HCT116 (cell line): ENCODE data around the gene KLHL25. TPM values are rescaled to one million over a fixed set of nuclear protein-coding genes. Genes with fewer than 3 reads are reported as not detected.

ENCODE experiments used
- ATAC-seq: fragments of 200-7000 bp; cut with Tn5 transposase; 2 replicates; pipeline ENCODE4 v1.9.1; 2020; ENCODE audit warnings: mild to moderate bottlenecking, moderate library complexity
- BruUV-seq: library from RNA; stranded (reverse); fragments of 400-500 nt; replicated peaks from 2 replicates; lab custom pipeline; 2021; lab: Mats Ljungman, UMichigan
- CTCF ChIA-PET: fragments of 300-600 bp; sonication (Branson Sonifier 250); formaldehyde crosslinking; loops from one replicate; lab custom pipeline; 2021; ENCODE audit warnings: antibody characterized with exemption; lab: Charles Lee
- POLR2A ChIA-PET: fragments of 300-600, 350-600 bp; sonication (Branson Sonifier 250); formaldehyde crosslinking; loops from one replicate; lab custom pipeline; 2021; ENCODE audit warnings: antibody characterized with exemption; lab: Charles Lee
- RAD21 ChIA-PET, 2 experiments: fragments of 300-600 bp; sonication (Branson Sonifier 250); formaldehyde crosslinking; loops; one replicate each; lab custom pipeline; 2023; ENCODE audit warnings: low total read pairs in 2 of 2; ENCODE audit not compliant: uncharacterized antibody in 2 of 2, unreplicated experiment in 2 of 2, low non-redundant PET in 1 of 2; lab: Charles Lee
- DNase-seq: peaks from one replicate; pipeline ENCODE4 v3.0.0-alpha.2; 2010; ENCODE audit warnings: low read depth, low spot score
- H2AFZ ChIP-seq: fragments of 200-600 bp; shearing (Covaris generic), sonication (generic); 2 replicates; pipeline ENCODE4 v1.6.1; 2017; ENCODE audit warnings: low read depth, mixed run types, mixed read lengths, antibody characterized with exemption, low read length; ENCODE audit not compliant: poor library complexity, severe bottlenecking
- H3K27ac ChIP-seq: 2 replicates; pipeline ENCODE4 v1.5.1; 2012; ENCODE audit warnings: low read depth, low read length
- H3K27me3 ChIP-seq: fragments of 200-600 bp; sonication (generic); 2 replicates; pipeline ENCODE4 v1.6.1; 2016; ENCODE audit warnings: mixed run types, low read length, mixed read lengths; ENCODE audit not compliant: insufficient read depth
- H3K36me3 ChIP-seq, 2 experiments: fragments of 200-500 bp in 1 of 2; fragments of 200-600 bp in 1 of 2; sonication (Bioruptor generic) in 1 of 2; sonication (generic) in 1 of 2; 2 replicates each; pipeline versions ENCODE4 v1.5.1 to v1.6.1; 2014 to 2016; ENCODE audit warnings: low read length in 2 of 2, inconsistent platforms in 1 of 2, mixed read lengths in 1 of 2, mixed run types in 1 of 2; ENCODE audit not compliant: insufficient read depth in 2 of 2, control insufficient read depth in 1 of 2
- H3K4me1 ChIP-seq, 2 experiments: fragments of 200-600 bp in 1 of 2; sonication (generic) in 1 of 2; 2 replicates each; pipeline versions ENCODE4 v1.5.1 to v1.6.1; 2012 to 2017; ENCODE audit warnings: low read length in 2 of 2, inconsistent platforms in 1 of 2, mild to moderate bottlenecking in 1 of 2, mixed read lengths in 1 of 2, mixed run types in 1 of 2, moderate library complexity in 1 of 2; ENCODE audit not compliant: insufficient read depth in 2 of 2, control insufficient read depth in 1 of 2
- H3K4me2 ChIP-seq: fragments of 200-600 bp; sonication (generic); 2 replicates; pipeline ENCODE4 v1.6.1; 2017; ENCODE audit warnings: mixed run types, low read length, mixed read lengths
- H3K4me3 ChIP-seq, 2 experiments: fragments of 200-600 bp in 1 of 2; sonication (generic) in 1 of 2; replicated peaks in 1 of 2; 2 replicates each; pipeline ENCODE4 v1.5.1; 2011 to 2016; ENCODE audit warnings: low read length in 2 of 2, control low read depth in 1 of 2, low read depth in 1 of 2, mild to moderate bottlenecking in 1 of 2, mixed read lengths in 1 of 2, mixed run types in 1 of 2
- H3K79me2 ChIP-seq: fragments of 200-600 bp; sonication (generic); 2 replicates; pipeline ENCODE4 v1.6.1; 2017; ENCODE audit warnings: mild to moderate bottlenecking, mixed run types, low read length, moderate library complexity, mixed read lengths; ENCODE audit not compliant: insufficient read depth
- H3K9ac ChIP-seq: fragments of 200-600 bp; sonication (generic); 2 replicates; pipeline ENCODE4 v1.6.1; 2016; ENCODE audit warnings: low read length, mixed read lengths
- H3K9me2 ChIP-seq: fragments of 200-600 bp; sonication (generic), shearing (Covaris generic); 2 replicates; pipeline ENCODE4 v1.6.1; 2017; ENCODE audit warnings: mixed run types, mild to moderate bottlenecking, moderate library complexity; ENCODE audit not compliant: insufficient read depth
- H3K9me3 ChIP-seq, 2 experiments: fragments of 200-500 bp in 1 of 2; fragments of 200-600 bp in 1 of 2; sonication (Bioruptor generic) in 1 of 2; sonication (generic) in 1 of 2; 2 replicates each; pipeline ENCODE4 v1.6.1; 2014 to 2017; ENCODE audit warnings: low read length in 2 of 2, mixed read lengths in 2 of 2, inconsistent platforms in 1 of 2, low read depth in 1 of 2, mild to moderate bottlenecking in 1 of 2, mixed run types in 1 of 2, moderate library complexity in 1 of 2; ENCODE audit not compliant: control insufficient read depth in 1 of 2, insufficient read depth in 1 of 2
- H4K20me1 ChIP-seq: fragments of 200-600 bp; sonication (generic), shearing (Covaris generic); 2 replicates; pipeline ENCODE4 v1.6.1; 2017; ENCODE audit warnings: mixed run types, mild to moderate bottlenecking, moderate library complexity; ENCODE audit not compliant: insufficient read depth
- EZH2phosphoT487 ChIP-seq: fragments of 200-600 bp; IDR thresholded peaks from 2 replicates; pipeline ENCODE4 v1.6.1; 2018; ENCODE audit warnings: antibody characterized with exemption, borderline replicate concordance
- JUND ChIP-seq: IDR thresholded peaks from 2 replicates; pipeline ENCODE4 v1.6.1; 2012
- SP1 ChIP-seq: IDR thresholded peaks from 2 replicates; pipeline ENCODE4 v1.6.1; 2012; ENCODE audit warnings: low read depth
- ZFX ChIP-seq: fragments of 450-650 bp; IDR thresholded peaks from 2 replicates; pipeline ENCODE4 v1.6.1; 2017
- ZNF274 ChIP-seq: fragments of 200-500 bp; sonication (Bioruptor generic); IDR thresholded peaks from 2 replicates; pipeline ENCODE4 v1.6.1; 2014; ENCODE audit warnings: mild to moderate bottlenecking, low read depth, low read length, inconsistent platforms
- intact Hi-C: fragments of 100-400 bp; cut with micrococcal nuclease; formaldehyde crosslinking; loops from 2 replicates; pipeline ENCODE4 v1.10.0; 2022
- total RNA-seq: library from RNA; stranded (reverse); gene quantifications from one replicate; pipeline ENCODE4 v1.2.1, GENCODE V29; 2021; ENCODE audit not compliant: unreplicated experiment
- TF ChIP-seq, protein P1 (sequence below), 3 experiments: fragments of 200-600 bp in 1 of 3; sonication (generic) in 1 of 3; IDR thresholded peaks in 2 of 3; conservative IDR thresholded peaks in 1 of 3; 2 replicates each; pipeline ENCODE4 v1.5.1; 2012 to 2017; ENCODE audit warnings: low read depth in 2 of 3, low read length in 2 of 3, antibody characterized with exemption in 1 of 3, borderline replicate concordance in 1 of 3, control low read depth in 1 of 3, mild to moderate bottlenecking in 1 of 3, mixed read lengths in 1 of 3, mixed run types in 1 of 3, moderate library complexity in 1 of 3; ENCODE audit not compliant: insufficient read depth in 1 of 3
- TF ChIP-seq, protein P2 (sequence below): IDR thresholded peaks from 2 replicates; pipeline ENCODE4 v1.6.1; 2012
- TF ChIP-seq, protein P3 (sequence below): IDR thresholded peaks from 2 replicates; pipeline ENCODE4 v1.6.1; 2011; ENCODE audit warnings: mild to moderate bottlenecking, low read length, moderate library complexity; ENCODE audit not compliant: insufficient replicate concordance; ENCODE audit errors: extremely low read depth

Gene KLHL25
- total RNA-seq, 1 experiment from 2014 or later: 5.3 TPM

DNA sequence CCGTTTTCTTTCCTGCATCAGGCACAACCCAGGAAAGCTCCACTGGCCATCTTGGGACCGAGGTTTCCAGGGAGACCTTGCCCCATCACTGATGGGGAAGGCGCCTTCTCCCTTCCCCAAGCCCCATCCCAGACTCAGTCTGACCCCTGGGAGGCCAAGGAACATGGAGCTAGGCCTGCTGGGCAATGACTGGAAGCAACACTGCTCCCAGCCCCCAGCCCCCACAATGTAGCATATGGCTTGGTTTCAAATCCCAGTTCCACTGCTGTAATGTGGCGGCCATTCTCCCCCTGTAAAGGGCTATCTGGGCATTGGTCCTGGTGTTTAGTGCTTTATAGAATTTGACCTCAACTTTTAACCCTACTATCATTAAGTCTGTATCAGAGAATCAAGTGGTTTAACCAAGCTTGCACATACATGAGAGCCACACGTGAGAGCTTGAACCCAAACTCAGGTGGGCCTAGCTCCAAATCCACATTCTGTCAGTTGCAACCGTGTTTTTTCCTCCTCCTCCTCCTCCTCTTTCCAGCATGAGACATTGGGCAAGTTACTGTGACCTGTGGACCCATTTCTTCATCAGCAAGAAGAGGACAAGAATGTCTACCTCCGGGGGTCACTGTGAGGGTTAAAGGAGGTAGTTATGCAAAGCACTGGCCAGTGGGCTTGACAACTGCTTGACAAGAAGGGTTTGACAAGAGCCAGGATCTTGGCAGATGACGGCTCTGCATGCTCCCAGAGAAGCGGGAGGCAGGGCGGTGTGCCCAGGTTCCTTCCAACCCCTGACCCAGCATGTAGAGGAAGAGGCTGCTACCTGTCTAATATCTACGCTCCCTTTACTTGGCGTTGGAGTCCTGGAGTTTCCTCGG is 37.4 kb downstream of the KLHL25 start:
- TF ChIP-seq, protein P1, sequence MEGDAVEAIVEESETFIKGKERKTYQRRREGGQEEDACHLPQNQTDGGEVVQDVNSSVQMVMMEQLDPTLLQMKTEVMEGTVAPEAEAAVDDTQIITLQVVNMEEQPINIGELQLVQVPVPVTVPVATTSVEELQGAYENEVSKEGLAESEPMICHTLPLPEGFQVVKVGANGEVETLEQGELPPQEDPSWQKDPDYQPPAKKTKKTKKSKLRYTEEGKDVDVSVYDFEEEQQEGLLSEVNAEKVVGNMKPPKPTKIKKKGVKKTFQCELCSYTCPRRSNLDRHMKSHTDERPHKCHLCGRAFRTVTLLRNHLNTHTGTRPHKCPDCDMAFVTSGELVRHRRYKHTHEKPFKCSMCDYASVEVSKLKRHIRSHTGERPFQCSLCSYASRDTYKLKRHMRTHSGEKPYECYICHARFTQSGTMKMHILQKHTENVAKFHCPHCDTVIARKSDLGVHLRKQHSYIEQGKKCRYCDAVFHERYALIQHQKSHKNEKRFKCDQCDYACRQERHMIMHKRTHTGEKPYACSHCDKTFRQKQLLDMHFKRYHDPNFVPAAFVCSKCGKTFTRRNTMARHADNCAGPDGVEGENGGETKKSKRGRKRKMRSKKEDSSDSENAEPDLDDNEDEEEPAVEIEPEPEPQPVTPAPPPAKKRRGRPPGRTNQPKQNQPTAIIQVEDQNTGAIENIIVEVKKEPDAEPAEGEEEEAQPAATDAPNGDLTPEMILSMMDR (IDR thresholded peaks at IDR 0.05 in 2 of 3, conservative IDR thresholded peaks at IDR 0.05 in 1 of 3; ENCODE audit: borderline replicate concordance in 1 of 3, insufficient read depth in 1 of 3, low read depth in 2 of 3, low read length in 2 of 3): no peak
- TF ChIP-seq, protein P2, sequence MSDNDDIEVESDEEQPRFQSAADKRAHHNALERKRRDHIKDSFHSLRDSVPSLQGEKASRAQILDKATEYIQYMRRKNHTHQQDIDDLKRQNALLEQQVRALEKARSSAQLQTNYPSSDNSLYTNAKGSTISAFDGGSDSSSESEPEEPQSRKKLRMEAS: no peak
- TF ChIP-seq, protein P3, sequence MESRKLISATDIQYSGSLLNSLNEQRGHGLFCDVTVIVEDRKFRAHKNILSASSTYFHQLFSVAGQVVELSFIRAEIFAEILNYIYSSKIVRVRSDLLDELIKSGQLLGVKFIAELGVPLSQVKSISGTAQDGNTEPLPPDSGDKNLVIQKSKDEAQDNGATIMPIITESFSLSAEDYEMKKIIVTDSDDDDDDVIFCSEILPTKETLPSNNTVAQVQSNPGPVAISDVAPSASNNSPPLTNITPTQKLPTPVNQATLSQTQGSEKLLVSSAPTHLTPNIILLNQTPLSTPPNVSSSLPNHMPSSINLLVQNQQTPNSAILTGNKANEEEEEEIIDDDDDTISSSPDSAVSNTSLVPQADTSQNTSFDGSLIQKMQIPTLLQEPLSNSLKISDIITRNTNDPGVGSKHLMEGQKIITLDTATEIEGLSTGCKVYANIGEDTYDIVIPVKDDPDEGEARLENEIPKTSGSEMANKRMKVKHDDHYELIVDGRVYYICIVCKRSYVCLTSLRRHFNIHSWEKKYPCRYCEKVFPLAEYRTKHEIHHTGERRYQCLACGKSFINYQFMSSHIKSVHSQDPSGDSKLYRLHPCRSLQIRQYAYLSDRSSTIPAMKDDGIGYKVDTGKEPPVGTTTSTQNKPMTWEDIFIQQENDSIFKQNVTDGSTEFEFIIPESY: no peak
- TF ChIP-seq SP1: no peak
- no peak for TF ChIP-seq ZFX
- no peak for TF ChIP-seq JUND
- no peak for TF ChIP-seq ZNF274
- TF ChIP-seq EZH2phosphoT487: no peak
- DNase-seq: no peak
- H3K79me2 ChIP-seq: no peaks in the 10 kb centered on the region
- H2AFZ ChIP-seq: no peak overlapping the region
- ChIA-PET POLR2A (no interaction called here), RAD21 (no interaction called here), CTCF (no interaction called here)
- H3K9me2 ChIP-seq: no peaks in the 10 kb centered on the region
- no TSS peak for BruUV-seq
- no peaks in the 10 kb centered on the region for H3K27me3 ChIP-seq
- no peak for ATAC-seq
- no peak overlapping the region for H3K27ac ChIP-seq
- H3K9ac ChIP-seq: no peak overlapping the region
- H3K4me3 ChIP-seq: no peak overlapping the region
- intact Hi-C loops: no loop called here
- H4K20me1 ChIP-seq: no peaks in the 10 kb centered on the region
- H3K4me2 ChIP-seq: no peak overlapping the region
- H3K9me3 ChIP-seq: no peaks in the 10 kb centered on the region
- no peaks in the 10 kb centered on the region for H3K4me1 ChIP-seq
- H3K36me3 ChIP-seq: no peaks in the 10 kb centered on the region; a peak in 1 of 4 replicates
